Measurements from ENCODE around the gene ABCD1. TPM values are rescaled to one million over a fixed set of nuclear protein-coding genes. Genes with fewer than 3 reads are reported as not detected.

The ABCD1 gene
- total RNA-seq, 1 donor from 2014 or later = 15.3 TPM

GRCh38 chrX:153685751-153686696 lies 38.6 kb upstream of the ABCD1 start:
- peaks cover 14% of the 10 kb centered on the region for H3K27me3 ChIP-seq (ENCODE audit: control insufficient read depth, insufficient read depth, low read length)
- TF ChIP-seq CTCF (IDR thresholded peaks at IDR 0.05; ENCODE audit: insufficient read depth, low read length, poor library complexity, severe bottlenecking) = no peak
- no peak for DNase-seq (ENCODE audit: low read depth)
- H3K36me3 ChIP-seq (ENCODE audit: control insufficient read depth, insufficient read depth, low read length) = no peaks in the 10 kb centered on the region
- no peak overlapping the region for H3K4me3 ChIP-seq (ENCODE audit: low read depth, low read length)

DNA sequence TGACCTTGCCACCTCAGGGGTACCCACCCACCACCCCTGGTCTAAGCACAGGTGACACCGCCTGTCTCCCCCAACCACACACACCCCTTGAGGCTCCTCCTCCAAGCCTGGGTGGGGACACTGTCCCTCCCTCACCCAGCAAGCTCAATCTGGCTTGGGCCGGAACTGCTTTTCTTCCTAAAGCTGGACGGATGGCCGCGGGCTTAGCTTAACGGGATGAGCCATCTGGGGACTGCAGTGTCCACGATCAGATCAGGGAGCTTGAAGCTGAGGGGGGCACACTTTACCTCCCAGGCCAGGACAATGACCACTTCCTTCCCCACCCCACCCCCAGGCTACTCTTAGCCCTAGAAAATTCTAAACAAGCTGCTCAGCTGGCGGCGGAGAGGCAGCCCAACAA lies 37.9 kb upstream of the ABCD1 start:
- Histone ChIP-seq H3K36me3 (ENCODE audit: control insufficient read depth, insufficient read depth, low read length) (no peaks in the 10 kb centered on the region), H3K4me3 (ENCODE audit: low read depth, low read length) (no peak overlapping the region), H3K27me3 (ENCODE audit: control insufficient read depth, insufficient read depth, low read length) (peaks cover 14% of the 10 kb centered on the region)
- DNase-seq (ENCODE audit: low read depth) = no peak
- TF ChIP-seq CTCF (IDR thresholded peaks at IDR 0.05; ENCODE audit: insufficient read depth, low read length, poor library complexity, severe bottlenecking) = no peak

GRCh38 chrX:153687121-153688039 lies 37.3 kb upstream of the ABCD1 start, which contains the start of gene SLC6A8:
Gene SLC6A8, plus strand, starts transcription at chrX:153687926. Its CDS starts 649 bp downstream, at chrX:153688575.
- Histone ChIP-seq H3K36me3 (ENCODE audit: control insufficient read depth, insufficient read depth, low read length) (no peaks in the 10 kb centered on the region), H3K27me3 (ENCODE audit: control insufficient read depth, insufficient read depth, low read length) (peaks cover 14% of the 10 kb centered on the region), H3K4me3 (ENCODE audit: low read depth, low read length) (peak within 1 kb of the TSS; percentile 51)
- peak; percentile 44 for TF ChIP-seq CTCF (IDR thresholded peaks at IDR 0.05; ENCODE audit: insufficient read depth, low read length, poor library complexity, severe bottlenecking)
- DNase-seq (ENCODE audit: low read depth) = no peak

GRCh38 chrX:153688071-153688470 lies 36.6 kb upstream of the ABCD1 start:
- H3K4me3 ChIP-seq (ENCODE audit: low read depth, low read length) = peak overlapping the region; percentile 51
- no peaks in the 10 kb centered on the region for H3K36me3 ChIP-seq (ENCODE audit: control insufficient read depth, insufficient read depth, low read length)
- TF ChIP-seq CTCF (IDR thresholded peaks at IDR 0.05; ENCODE audit: insufficient read depth, low read length, poor library complexity, severe bottlenecking) = no peak
- peaks cover 14% of the 10 kb centered on the region for H3K27me3 ChIP-seq (ENCODE audit: control insufficient read depth, insufficient read depth, low read length)
- no peak for DNase-seq (ENCODE audit: low read depth)

DNA sequence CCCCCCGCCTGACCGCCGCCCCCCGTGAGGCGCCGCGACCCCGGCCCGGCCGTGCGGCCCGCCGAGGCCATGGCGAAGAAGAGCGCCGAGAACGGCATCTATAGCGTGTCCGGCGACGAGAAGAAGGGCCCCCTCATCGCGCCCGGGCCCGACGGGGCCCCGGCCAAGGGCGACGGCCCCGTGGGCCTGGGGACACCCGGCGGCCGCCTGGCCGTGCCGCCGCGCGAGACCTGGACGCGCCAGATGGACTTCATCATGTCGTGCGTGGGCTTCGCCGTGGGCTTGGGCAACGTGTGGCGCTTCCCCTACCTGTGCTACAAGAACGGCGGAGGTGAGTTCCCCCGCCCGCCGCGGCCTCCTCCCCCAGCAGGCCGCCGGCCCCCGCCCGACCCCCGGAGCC lies 36.1 kb upstream of the ABCD1 start:
- H3K27me3 ChIP-seq (ENCODE audit: control insufficient read depth, insufficient read depth, low read length) = peaks cover 14% of the 10 kb centered on the region
- no peak for TF ChIP-seq CTCF (IDR thresholded peaks at IDR 0.05; ENCODE audit: insufficient read depth, low read length, poor library complexity, severe bottlenecking)
- H3K36me3 ChIP-seq (ENCODE audit: control insufficient read depth, insufficient read depth, low read length) = no peaks in the 10 kb centered on the region
- DNase-seq (ENCODE audit: low read depth) = no peak
- peak overlapping the region; percentile 51 for H3K4me3 ChIP-seq (ENCODE audit: low read depth, low read length)

Data from kidney epithelial cell (primary cell).